Measurements from ENCODE around the gene BRCC3.

DNA sequence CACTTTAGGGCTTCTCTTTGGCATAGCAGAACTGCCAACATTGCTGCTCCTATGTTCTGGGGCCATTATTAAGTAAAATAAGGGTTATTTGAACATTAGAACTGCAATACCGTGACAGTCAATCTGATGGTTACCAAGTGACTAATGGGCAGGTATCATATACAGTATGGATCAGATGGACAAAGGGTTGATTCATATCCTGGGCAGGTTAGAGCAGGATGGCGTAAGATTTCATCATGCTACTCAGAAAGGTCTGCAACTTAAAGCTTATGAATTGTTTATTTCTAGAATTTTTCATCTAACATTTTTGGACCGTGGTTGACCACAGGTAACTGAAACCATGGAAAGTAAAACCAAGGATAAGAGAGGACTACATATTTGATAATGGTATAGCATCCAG is 40.9 kb downstream of the BRCC3 start:
- TF ChIP-seq, protein P1, sequence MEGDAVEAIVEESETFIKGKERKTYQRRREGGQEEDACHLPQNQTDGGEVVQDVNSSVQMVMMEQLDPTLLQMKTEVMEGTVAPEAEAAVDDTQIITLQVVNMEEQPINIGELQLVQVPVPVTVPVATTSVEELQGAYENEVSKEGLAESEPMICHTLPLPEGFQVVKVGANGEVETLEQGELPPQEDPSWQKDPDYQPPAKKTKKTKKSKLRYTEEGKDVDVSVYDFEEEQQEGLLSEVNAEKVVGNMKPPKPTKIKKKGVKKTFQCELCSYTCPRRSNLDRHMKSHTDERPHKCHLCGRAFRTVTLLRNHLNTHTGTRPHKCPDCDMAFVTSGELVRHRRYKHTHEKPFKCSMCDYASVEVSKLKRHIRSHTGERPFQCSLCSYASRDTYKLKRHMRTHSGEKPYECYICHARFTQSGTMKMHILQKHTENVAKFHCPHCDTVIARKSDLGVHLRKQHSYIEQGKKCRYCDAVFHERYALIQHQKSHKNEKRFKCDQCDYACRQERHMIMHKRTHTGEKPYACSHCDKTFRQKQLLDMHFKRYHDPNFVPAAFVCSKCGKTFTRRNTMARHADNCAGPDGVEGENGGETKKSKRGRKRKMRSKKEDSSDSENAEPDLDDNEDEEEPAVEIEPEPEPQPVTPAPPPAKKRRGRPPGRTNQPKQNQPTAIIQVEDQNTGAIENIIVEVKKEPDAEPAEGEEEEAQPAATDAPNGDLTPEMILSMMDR (IDR thresholded peaks at IDR 0.05) = no peak
- TF ChIP-seq POLR2AphosphoS5 (IDR thresholded peaks at IDR 0.05) = no peak
